Ishikawa (cell line): ENCODE measurements around the gene SCML2.

ENCODE experiments used
- CEBPB ChIP-seq: IDR thresholded peaks from 2 replicates; pipeline ENCODE4 v1.6.1; 2012
- CREB1 ChIP-seq: IDR thresholded peaks from 2 replicates; pipeline ENCODE4 v1.6.1; 2012; ENCODE audit warnings: low read depth
- EGR1 ChIP-seq: IDR thresholded peaks from 2 replicates; pipeline ENCODE4 v1.6.1; 2012
- EP300 ChIP-seq: IDR thresholded peaks from 2 replicates; pipeline ENCODE4 v1.6.1; 2012; ENCODE audit warnings: borderline replicate concordance
- FOXM1 ChIP-seq: IDR thresholded peaks from 2 replicates; pipeline ENCODE4 v1.6.1; 2012; ENCODE audit warnings: low read depth, borderline replicate concordance
- NFIC ChIP-seq: IDR thresholded peaks from 2 replicates; pipeline ENCODE4 v1.6.1; 2012
- RAD21 ChIP-seq: IDR thresholded peaks from 2 replicates; pipeline ENCODE4 v1.6.1; 2012; ENCODE audit warnings: low read depth
- REST ChIP-seq: IDR thresholded peaks from 2 replicates; pipeline ENCODE4 v1.6.1; 2012; ENCODE audit warnings: low read depth, mild to moderate bottlenecking
- TAF1 ChIP-seq: IDR thresholded peaks from 2 replicates; pipeline ENCODE4 v1.6.1; 2012; ENCODE audit warnings: low read depth, mild to moderate bottlenecking
- TCF12 ChIP-seq: IDR thresholded peaks from 2 replicates; pipeline ENCODE4 v1.6.1; 2012; ENCODE audit warnings: low read depth
- TEAD4 ChIP-seq: IDR thresholded peaks from 2 replicates; pipeline ENCODE4 v1.6.1; 2012
- YY1 ChIP-seq: IDR thresholded peaks from 2 replicates; pipeline ENCODE4 v1.6.1; 2012; ENCODE audit warnings: low read depth
- ZBTB7A ChIP-seq: IDR thresholded peaks from 2 replicates; pipeline ENCODE4 v1.6.1; 2012; ENCODE audit warnings: low read depth
- TF ChIP-seq, protein P1 (sequence below): IDR thresholded peaks from 2 replicates; pipeline ENCODE4 v1.6.1; 2012
- TF ChIP-seq, protein P2 (sequence below): IDR thresholded peaks from 2 replicates; pipeline ENCODE4 v1.6.1; 2012

SCML2 gene

DNA sequence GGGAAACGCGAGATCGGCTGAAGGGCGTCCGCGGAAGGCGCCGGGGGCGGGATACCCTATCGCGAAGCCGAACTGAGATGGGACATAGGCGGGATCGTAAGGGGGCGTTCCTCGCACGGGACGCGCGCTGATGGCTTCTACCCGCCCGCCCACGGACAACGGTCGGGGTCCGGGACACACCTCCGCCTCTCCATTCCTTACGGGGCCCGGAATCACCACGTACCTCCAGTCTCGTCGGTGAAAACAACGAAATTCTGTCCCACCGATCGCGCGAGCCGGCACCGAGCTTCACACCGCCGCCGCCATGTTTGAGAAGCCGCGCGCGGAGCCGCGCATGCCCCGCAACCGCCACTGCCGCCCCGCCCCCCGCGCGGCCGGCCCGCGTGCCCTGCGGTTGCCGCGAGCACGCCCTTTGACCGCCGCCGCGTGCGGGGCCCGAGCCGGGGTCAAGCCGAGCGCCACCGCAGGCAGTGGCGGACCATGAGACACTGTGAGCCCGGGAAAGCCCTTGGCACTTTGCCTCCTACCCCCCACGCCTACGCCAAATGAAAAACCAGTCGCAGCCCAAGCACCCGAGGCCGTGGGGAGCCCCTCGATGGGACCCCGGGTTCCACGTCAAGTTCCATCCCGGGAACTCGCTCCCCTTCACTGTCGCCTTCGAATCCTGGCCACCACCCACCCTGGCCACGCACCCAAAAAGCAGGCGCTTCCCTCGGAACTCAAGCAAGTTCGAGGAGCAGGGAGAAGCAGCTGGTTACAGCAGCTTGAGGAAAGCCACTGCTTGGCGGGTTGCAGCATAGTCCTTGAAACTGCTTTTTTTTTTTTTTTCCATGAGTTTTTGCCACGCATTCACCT lies at the start of gene SCML2:
SCML2 (minus strand) TSS at position 320 of the 855 bp plus-strand sequence. CDS start 20,617 bp downstream, outside the sequence.
- TF ChIP-seq FOXM1 (no peak), ZBTB7A (no peak), EP300 (no peak), REST (no peak), NFIC (no peak), YY1 (peak; percentile 83), TEAD4 (no peak), CREB1 (no peak), RAD21 (no peak), CEBPB (no peak), TCF12 (no peak), TAF1 (peak; percentile 46; the same call in 1 of the 2 replicates)
- TF ChIP-seq, protein P1, sequence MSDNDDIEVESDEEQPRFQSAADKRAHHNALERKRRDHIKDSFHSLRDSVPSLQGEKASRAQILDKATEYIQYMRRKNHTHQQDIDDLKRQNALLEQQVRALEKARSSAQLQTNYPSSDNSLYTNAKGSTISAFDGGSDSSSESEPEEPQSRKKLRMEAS, result peak; percentile 66
- TF ChIP-seq, protein P2, sequence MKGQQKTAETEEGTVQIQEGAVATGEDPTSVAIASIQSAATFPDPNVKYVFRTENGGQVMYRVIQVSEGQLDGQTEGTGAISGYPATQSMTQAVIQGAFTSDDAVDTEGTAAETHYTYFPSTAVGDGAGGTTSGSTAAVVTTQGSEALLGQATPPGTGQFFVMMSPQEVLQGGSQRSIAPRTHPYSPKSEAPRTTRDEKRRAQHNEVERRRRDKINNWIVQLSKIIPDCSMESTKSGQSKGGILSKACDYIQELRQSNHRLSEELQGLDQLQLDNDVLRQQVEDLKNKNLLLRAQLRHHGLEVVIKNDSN, result no peak

DNA sequence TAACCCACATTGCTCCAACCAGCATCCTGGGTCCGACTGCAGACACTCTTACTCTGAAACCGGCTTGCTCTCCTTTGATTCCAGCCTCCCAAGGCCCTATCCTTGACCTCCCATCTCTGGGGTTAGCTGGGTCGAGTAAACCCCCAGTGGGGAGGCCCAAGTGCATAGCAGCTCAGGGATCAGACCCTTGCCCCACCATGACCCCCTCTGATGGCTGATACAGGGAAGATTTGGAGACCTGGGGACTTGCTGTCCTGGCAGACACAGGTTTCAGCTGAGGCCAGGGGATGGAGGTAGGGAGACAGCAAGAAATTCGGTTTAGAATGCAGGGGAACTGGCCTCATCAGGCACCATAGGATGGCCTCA lies 47.3 kb upstream of the SCML2 start:
- TF ChIP-seq EP300, result no peak

- no peak for TF ChIP-seq TEAD4
- TF ChIP-seq RAD21, result no peak
- no peak for TF ChIP-seq TCF12
- no peak for TF ChIP-seq REST
- TF ChIP-seq, protein P1, result no peak
- no peak for TF ChIP-seq EP300
- TF ChIP-seq FOXM1, result no peak
- TF ChIP-seq NFIC, result no peak
- TF ChIP-seq, protein P2, result no peak
- no peak for TF ChIP-seq YY1
- no peak for TF ChIP-seq EGR1
- no peak for TF ChIP-seq ZBTB7A
- TF ChIP-seq TAF1, result no peak
- no peak for TF ChIP-seq CREB1
- no peak for TF ChIP-seq CEBPB
Measured at GRCh38 chrX:18394477-18394876, 40.0 kb upstream of the SCML2 start.

GRCh38 chrX:18390941-18391538 lies 36.6 kb upstream of the SCML2 start:
- TF ChIP-seq RAD21 (peak; percentile 66), ZBTB7A (no peak)
- TF ChIP-seq, protein P1, result no peak

DNA sequence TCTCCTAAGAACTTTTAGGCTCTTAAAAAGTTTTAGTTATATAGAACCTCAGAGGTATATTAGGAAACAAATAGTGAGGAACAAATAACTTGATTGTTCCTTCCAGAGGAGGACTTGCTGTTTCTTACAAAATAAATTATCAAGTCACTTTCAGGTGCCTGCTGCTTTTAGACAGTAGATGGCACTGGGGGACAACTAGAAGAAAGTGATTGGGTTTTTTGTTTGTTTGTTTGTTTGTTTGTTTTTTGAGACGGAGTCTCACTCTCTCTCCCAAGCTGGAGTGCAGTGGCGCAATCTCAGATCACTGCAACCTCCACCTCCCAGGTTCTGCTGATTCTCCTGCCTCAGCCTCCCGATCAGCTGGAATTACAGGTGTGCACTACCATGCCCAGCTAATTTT lies 35.5 kb upstream of the SCML2 start:
- TF ChIP-seq, protein P2, result no peak
- TF ChIP-seq EGR1 (no peak), RAD21 (peak; percentile 15; the same call in 1 of the 2 replicates)

GRCh38 chrX:18377796-18378195 lies 23.3 kb upstream of the SCML2 start:
- no peak for TF ChIP-seq EGR1
- peak; percentile 68 for TF ChIP-seq RAD21
